Stomach (tissue), 4 donors: Measurements from ENCODE around the gene ADRA2A.

Source experiments
- EP300 ChIP-seq: sonication (generic); formaldehyde crosslinking; IDR thresholded peaks from one replicate; pipeline ENCODE4 v1.6.1; 2017; ENCODE audit warnings: antibody characterized with exemption
- POLR2A ChIP-seq, 4 donors: fragments of 450-650 bp; IDR thresholded peaks; one replicate each; pipeline ENCODE4 v1.6.1; 2016; ENCODE audit warnings: antibody characterized with exemption in 4 of 4, control low read depth in 2 of 4, mild to moderate bottlenecking in 1 of 4, moderate library complexity in 1 of 4
- POLR2AphosphoS5 ChIP-seq, 3 donors: sonication (generic); formaldehyde crosslinking; IDR thresholded peaks; one replicate each; pipeline ENCODE4 v1.6.1; 2016; ENCODE audit warnings: antibody characterized with exemption in 3 of 3
- TF ChIP-seq, protein P1 (sequence below), 7 experiments: fragments of 450-650 bp in 4 of 7; fragments of 200-600 bp in 3 of 7; sonication (generic) in 3 of 7; IDR thresholded peaks; one replicate each; pipeline ENCODE4 v1.5.1; 2016 to 2019; ENCODE audit warnings: antibody characterized with exemption in 7 of 7, control low read depth in 2 of 7, mild to moderate bottlenecking in 1 of 7

DNA sequence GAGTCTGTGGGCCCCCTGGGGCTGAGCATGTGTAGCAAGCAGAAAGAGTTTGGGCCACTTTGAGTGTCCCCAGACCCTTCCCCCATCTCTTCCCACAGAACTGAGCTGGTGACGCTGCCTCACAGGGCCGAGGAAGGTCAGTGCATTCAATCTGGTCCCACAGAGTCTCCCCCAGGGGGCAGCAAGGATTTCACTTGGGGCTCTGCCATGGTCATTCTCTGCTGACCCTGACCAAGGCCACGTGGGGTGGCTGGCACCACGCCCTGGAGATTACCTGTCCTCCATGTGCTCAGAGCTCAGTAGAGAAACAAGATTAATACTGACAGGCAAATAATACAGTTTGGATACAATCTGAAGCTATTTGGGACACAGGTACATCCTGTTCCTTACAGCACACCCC, 30.2 kb downstream of the ADRA2A start:
- TF ChIP-seq, protein P1, sequence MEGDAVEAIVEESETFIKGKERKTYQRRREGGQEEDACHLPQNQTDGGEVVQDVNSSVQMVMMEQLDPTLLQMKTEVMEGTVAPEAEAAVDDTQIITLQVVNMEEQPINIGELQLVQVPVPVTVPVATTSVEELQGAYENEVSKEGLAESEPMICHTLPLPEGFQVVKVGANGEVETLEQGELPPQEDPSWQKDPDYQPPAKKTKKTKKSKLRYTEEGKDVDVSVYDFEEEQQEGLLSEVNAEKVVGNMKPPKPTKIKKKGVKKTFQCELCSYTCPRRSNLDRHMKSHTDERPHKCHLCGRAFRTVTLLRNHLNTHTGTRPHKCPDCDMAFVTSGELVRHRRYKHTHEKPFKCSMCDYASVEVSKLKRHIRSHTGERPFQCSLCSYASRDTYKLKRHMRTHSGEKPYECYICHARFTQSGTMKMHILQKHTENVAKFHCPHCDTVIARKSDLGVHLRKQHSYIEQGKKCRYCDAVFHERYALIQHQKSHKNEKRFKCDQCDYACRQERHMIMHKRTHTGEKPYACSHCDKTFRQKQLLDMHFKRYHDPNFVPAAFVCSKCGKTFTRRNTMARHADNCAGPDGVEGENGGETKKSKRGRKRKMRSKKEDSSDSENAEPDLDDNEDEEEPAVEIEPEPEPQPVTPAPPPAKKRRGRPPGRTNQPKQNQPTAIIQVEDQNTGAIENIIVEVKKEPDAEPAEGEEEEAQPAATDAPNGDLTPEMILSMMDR (IDR thresholded peaks at IDR 0.05) = no peak
- TF ChIP-seq POLR2A (IDR thresholded peaks at IDR 0.05) = no peak
- TF ChIP-seq POLR2AphosphoS5 (IDR thresholded peaks at IDR 0.05) = no peak
- TF ChIP-seq EP300 = no peak
